HEK293 (cell line): Measurements from ENCODE around the gene LPP.

Source experiments
- CTCF ChIA-PET: fragments of 350-600 bp; formaldehyde crosslinking; extraction: SDS; loops from one replicate; lab custom pipeline; 2021; ENCODE audit warnings: antibody characterized with exemption; lab: Yijun Ruan, JAX
- POLR2A ChIA-PET: fragments of 300-600 bp; formaldehyde crosslinking; extraction: SDS; loops from one replicate; lab custom pipeline; 2020; ENCODE audit warnings: antibody characterized with exemption, inconsistent platforms; lab: Yijun Ruan, JAX
- H3K27ac ChIP-seq: fragments of 200-500 bp; sonication (Bioruptor generic); 2 replicates; pipeline ENCODE4 v1.5.1; 2014; ENCODE audit warnings: low read depth, low read length, control low read depth, inconsistent platforms; ENCODE audit errors: extremely low read depth
- H3K36me3 ChIP-seq, 2 experiments: fragments of 200-500 bp in 1 of 2; sonication (Bioruptor generic) in 1 of 2; 1 replicate in 1 of 2; 2 replicates in 1 of 2; pipeline ENCODE4 v1.5.1; 2014 to 2017; ENCODE audit warnings: inconsistent platforms in 2 of 2, low read length in 2 of 2; ENCODE audit not compliant: control insufficient read depth in 2 of 2, insufficient read depth in 1 of 2
- H3K4me1 ChIP-seq: fragments of 200-500 bp; sonication (Bioruptor generic); 2 replicates; pipeline ENCODE4 v1.5.1; 2014; ENCODE audit warnings: mild to moderate bottlenecking, low read length, inconsistent platforms; ENCODE audit not compliant: control insufficient read depth, insufficient read depth
- H3K4me3 ChIP-seq: 2 replicates; pipeline ENCODE4 v1.5.1; 2011; ENCODE audit warnings: low read depth, mild to moderate bottlenecking, control low read depth, low read length, moderate library complexity
- H3K9me3 ChIP-seq: fragments of 200-500 bp; sonication (Bioruptor generic); 2 replicates; pipeline ENCODE4 v1.5.1; 2014; ENCODE audit warnings: low read depth, low read length, inconsistent platforms; ENCODE audit not compliant: control insufficient read depth, insufficient read depth
- EGR2 ChIP-seq: fragments of 450-650 bp; formaldehyde crosslinking; IDR thresholded peaks from 2 replicates; pipeline ENCODE4 v1.5.1; 2016; ENCODE audit warnings: low read depth, missing biosample characterization, missing genetic modification characterization
- GFI1B ChIP-seq: fragments of 450-650 bp; formaldehyde crosslinking; IDR thresholded peaks from 2 replicates; pipeline ENCODE4 v1.5.1; 2016; ENCODE audit warnings: missing biosample characterization, missing genetic modification characterization
- GLI4 ChIP-seq: fragments of 450-650 bp; formaldehyde crosslinking; IDR thresholded peaks from 2 replicates; pipeline ENCODE4 v1.5.1; 2016; ENCODE audit warnings: missing biosample characterization, missing genetic modification characterization
- KLF10 ChIP-seq: fragments of 450-650 bp; IDR thresholded peaks from 2 replicates; pipeline ENCODE4 v1.5.1; 2018; ENCODE audit warnings: missing biosample characterization, mild to moderate bottlenecking, missing genetic modification characterization
- KLF7 ChIP-seq: fragments of 450-650 bp; formaldehyde crosslinking; IDR thresholded peaks from 2 replicates; pipeline ENCODE4 v1.5.1; 2016; ENCODE audit warnings: missing biosample characterization, missing genetic modification characterization, borderline replicate concordance
- MYNN ChIP-seq: fragments of 450-650 bp; formaldehyde crosslinking; IDR thresholded peaks from 2 replicates; pipeline ENCODE4 v1.5.1; 2016; ENCODE audit warnings: missing biosample characterization, missing genetic modification characterization, borderline replicate concordance
- PATZ1 ChIP-seq: fragments of 450-650 bp; formaldehyde crosslinking; IDR thresholded peaks from 2 replicates; pipeline ENCODE4 v1.5.1; 2016; ENCODE audit warnings: missing biosample characterization, missing genetic modification characterization
- PRDM2 ChIP-seq: fragments of 450-650 bp; formaldehyde crosslinking; IDR thresholded peaks from 2 replicates; pipeline ENCODE4 v1.5.1; 2016; ENCODE audit warnings: missing biosample characterization, missing genetic modification characterization, borderline replicate concordance
- ZBTB7A ChIP-seq: fragments of 450-650 bp; formaldehyde crosslinking; IDR thresholded peaks from 2 replicates; pipeline ENCODE4 v1.5.1; 2016; ENCODE audit warnings: low read depth, missing biosample characterization, missing genetic modification characterization
- ZNF140 ChIP-seq: fragments of 450-650 bp; formaldehyde crosslinking; IDR thresholded peaks from 2 replicates; pipeline ENCODE4 v1.5.1; 2016; ENCODE audit warnings: missing biosample characterization, missing genetic modification characterization
- ZNF350 ChIP-seq: fragments of 450-650 bp; formaldehyde crosslinking; IDR thresholded peaks from 2 replicates; pipeline ENCODE4 v1.5.0; 2017; ENCODE audit warnings: missing biosample characterization, mild to moderate bottlenecking, missing genetic modification characterization
- ZNF626 ChIP-seq: fragments of 450-650 bp; sonication (Bioruptor Pico); formaldehyde crosslinking; IDR thresholded peaks from 2 replicates; pipeline ENCODE4 v1.5.1; 2018; ENCODE audit warnings: missing biosample characterization, missing genetic modification characterization, inconsistent platforms
- ZNF658 ChIP-seq: fragments of 450-650 bp; formaldehyde crosslinking; IDR thresholded peaks from 2 replicates; pipeline ENCODE4; 2016; ENCODE audit warnings: missing biosample characterization, missing genetic modification characterization
- ZNF791 ChIP-seq: fragments of 450-650 bp; formaldehyde crosslinking; IDR thresholded peaks from 2 replicates; pipeline ENCODE4 v1.5.1; 2016; ENCODE audit warnings: missing biosample characterization, missing genetic modification characterization
- ZSCAN5A ChIP-seq: fragments of 450-650 bp; formaldehyde crosslinking; IDR thresholded peaks from 2 replicates; pipeline ENCODE4 v1.5.1; 2016; ENCODE audit warnings: missing biosample characterization, missing genetic modification characterization

LPP gene

GRCh38 chr3:188868803-188869202 is 714.8 kb downstream of the LPP start:
- POLR2A ChIA-PET: no interaction called here
- Histone ChIP-seq H3K4me1 (no peaks in the 10 kb centered on the region), H3K27ac (no peak overlapping the region), H3K9me3 (no peaks in the 10 kb centered on the region), H3K4me3 (no peak overlapping the region), H3K36me3 (peaks cover 0 to 6% of the 10 kb centered on the region in 2 experiments; a peak in 1 of 3 replicates)
- CTCF ChIA-PET: no interaction called here
- TF ChIP-seq ZNF791 (no peak), ZNF140 (no peak), EGR2 (tag by site-specific recombination) (no peak), MYNN (tag by site-specific recombination) (no peak), KLF7 (tag by site-specific recombination) (no peak), ZNF626 (no peak), ZBTB7A (tag by site-specific recombination) (no peak), ZSCAN5A (tag by site-specific recombination) (no peak), KLF10 (no peak), GFI1B (no peak)

GRCh38 chr3:188869628-188870027 is 715.7 kb downstream of the LPP start:
- no peak overlapping the region for H3K27ac ChIP-seq
- ChIA-PET CTCF (no interaction called here), POLR2A (no interaction called here)

More at GRCh38 chr3:188869628-188870027, 715.7 kb downstream of the LPP start:
- H3K36me3 ChIP-seq: peaks cover 0 to 12% of the 10 kb centered on the region in 2 experiments; a peak in 1 of 3 replicates
- no peak for TF ChIP-seq PRDM2 (tag by site-specific recombination)
- TF ChIP-seq ZNF658 (tag by site-specific recombination): no peak
- no peak for TF ChIP-seq PATZ1
- no peak for TF ChIP-seq GLI4 (tag by site-specific recombination)
- TF ChIP-seq ZNF350 (tag by site-specific recombination): no peak
- H3K4me1 ChIP-seq: no peaks in the 10 kb centered on the region
- H3K9me3 ChIP-seq: no peaks in the 10 kb centered on the region
- H3K4me3 ChIP-seq: no peak overlapping the region
